NCI-H2196 treated with DMSO at 0.1 percent for 48 hours (cell line): ENCODE results near the gene RBL2.
"Not testable (repeated sequence)": the region's sequence is repeated elsewhere in the genome, so short reads cannot be mapped to it uniquely, and the experiment has no call there.

ENCODE experiments used
- DNase-seq: peaks from one replicate; lab custom pipeline; 2025; ENCODE audit not compliant: unreplicated experiment; lab: John Stamatoyannopoulos, UW

Gene RBL2

DNA sequence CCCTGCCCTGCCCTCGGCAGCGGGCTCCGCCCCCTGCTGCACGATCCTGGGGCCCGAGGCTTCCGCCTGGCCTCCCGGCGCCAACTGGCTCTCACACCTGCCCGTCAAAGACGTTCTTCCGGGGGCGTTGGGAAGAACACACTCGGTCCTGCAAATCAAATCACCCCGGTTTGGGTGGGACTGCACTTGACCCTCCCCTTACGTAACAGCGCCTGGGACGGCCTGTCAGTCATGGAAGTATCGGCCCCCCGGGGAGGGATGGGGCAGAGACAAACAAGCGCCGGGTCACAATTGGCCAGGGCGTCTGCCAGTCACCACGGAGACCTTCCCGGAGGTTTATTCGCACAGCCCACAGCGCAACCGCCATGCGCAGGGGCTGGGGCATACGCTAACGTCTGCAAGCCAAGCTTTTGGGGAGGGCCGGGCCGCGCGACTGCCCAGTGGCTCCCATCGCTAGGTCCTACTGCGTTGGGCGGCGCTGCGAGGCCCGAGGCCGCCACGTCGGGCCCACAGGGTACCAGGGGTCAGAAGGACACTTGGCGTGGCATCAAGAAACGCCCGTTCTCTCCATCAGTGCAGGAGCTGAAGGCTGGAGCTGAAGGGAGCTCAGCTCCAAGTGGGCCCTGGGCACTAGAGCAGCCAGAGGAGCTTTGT is 69.1 kb downstream of the RBL2 start:
- peak; percentile 91 for DNase-seq

DNA sequence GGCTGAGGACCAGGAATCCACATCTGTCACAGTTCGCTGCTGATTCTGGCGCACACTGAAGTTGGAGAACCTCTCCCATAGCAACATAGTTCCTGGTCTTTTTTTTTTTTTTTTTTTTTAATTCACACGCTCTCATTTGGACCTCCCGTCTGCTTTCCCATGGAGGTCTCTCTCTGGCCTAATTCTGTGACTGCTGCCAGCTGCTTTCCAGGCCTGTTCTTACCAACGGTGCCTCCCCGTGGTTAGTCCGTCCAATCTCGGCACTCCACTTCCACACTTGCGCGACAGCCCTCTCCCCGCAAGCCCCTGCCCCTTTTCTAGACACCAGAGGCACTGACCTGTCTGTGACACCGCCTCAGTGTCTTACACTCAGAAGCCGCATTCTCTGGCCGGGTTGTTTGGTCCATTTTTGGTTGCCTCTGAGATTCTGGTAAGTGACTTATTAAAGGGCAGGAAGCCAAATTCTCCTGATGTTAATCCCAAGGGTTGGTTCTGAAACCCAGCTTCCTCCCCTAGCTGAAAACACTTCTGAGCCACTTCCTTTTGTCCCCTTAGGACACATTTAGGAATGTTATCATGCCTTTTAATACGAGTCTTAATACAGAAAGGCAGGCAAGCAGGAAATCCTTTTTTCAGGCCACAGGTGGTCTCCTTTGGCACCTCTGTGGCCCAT is 69.9 kb downstream of the RBL2 start:
- no peak for DNase-seq

DNA sequence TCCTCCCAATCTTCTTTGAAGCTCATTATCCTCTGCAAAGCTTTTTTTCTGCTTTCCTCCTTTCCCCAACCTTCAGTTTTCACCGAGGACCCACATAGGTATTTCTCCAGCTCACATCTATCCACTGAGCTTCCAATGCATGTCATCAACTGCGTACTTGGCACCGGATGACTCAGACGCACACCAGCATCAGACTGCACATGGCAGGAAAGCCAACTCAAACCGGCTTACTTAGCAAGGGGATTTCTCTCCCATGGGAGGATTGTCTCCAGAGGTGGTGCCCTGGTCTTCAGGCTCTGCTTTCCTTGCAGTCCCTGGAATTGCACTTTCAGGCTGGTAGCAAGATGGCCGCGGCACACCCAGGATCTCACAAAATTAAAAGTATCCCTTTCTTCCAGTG is 70.4 kb downstream of the RBL2 start:
- DNase-seq: no peak

- DNase-seq: no peak
Measured at GRCh38 chr16:53506254-53506653, 72.0 kb downstream of the RBL2 start.

GRCh38 chr16:53507464-53508179 is 73.4 kb downstream of the RBL2 start:
- DNase-seq: no peak

- peak; percentile 4 for DNase-seq
Measured at GRCh38 chr16:53509906-53510703, 75.8 kb downstream of the RBL2 start.

DNA sequence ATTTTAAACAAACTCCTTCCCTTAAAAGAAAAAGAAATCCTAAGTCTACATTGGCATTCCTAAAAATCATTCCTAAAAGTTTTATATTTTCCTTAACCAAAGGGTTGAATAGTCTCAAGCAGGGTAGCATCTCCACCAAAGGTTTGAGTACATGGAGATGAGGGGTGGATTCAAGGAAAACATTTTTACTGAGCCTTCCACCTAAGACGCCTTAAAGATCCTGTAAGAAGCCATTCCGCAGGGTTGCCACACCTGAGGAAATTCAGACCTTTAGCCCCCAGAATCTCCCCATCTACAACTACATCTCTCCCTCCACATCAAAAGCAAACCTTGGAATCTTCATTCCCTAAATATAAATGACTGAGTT is 76.4 kb downstream of the RBL2 start:
- no peak for DNase-seq

GRCh38 chr16:53511084-53511402 is 76.8 kb downstream of the RBL2 start:
- no peak for DNase-seq

- no peak for DNase-seq
Measured at GRCh38 chr16:53511403-53512280, 77.4 kb downstream of the RBL2 start.

- DNase-seq: not testable (repeated sequence)
Measured at GRCh38 chr16:53512795-53513194, 78.5 kb downstream of the RBL2 start.

DNA sequence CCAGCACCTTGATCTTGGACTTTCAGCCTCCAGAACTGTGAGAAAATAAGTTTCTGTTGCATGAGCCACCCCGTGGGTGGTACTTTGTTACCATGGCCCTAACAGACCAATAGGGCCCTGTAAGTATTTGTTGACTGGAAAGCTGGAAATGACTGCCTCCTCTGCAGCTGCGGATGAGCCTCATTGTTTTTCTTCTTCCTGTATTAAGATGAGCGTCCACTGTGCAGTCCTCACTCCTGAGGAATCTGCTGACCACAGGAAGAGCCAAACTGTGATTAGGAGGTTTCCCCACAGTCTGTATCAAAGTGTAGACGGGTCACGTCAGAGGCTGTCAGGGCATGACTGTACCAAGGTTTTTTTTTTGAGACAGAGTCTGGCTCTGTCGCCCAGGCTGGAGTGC is 81.0 kb downstream of the RBL2 start:
- DNase-seq: no peak

GRCh38 chr16:53515811-53516210 is 81.5 kb downstream of the RBL2 start:
- no peak for DNase-seq

- no peak for DNase-seq
Measured at GRCh38 chr16:53517851-53518250, 83.6 kb downstream of the RBL2 start.

- no peak for DNase-seq
Measured at GRCh38 chr16:53518550-53519416, 84.5 kb downstream of the RBL2 start.

DNA sequence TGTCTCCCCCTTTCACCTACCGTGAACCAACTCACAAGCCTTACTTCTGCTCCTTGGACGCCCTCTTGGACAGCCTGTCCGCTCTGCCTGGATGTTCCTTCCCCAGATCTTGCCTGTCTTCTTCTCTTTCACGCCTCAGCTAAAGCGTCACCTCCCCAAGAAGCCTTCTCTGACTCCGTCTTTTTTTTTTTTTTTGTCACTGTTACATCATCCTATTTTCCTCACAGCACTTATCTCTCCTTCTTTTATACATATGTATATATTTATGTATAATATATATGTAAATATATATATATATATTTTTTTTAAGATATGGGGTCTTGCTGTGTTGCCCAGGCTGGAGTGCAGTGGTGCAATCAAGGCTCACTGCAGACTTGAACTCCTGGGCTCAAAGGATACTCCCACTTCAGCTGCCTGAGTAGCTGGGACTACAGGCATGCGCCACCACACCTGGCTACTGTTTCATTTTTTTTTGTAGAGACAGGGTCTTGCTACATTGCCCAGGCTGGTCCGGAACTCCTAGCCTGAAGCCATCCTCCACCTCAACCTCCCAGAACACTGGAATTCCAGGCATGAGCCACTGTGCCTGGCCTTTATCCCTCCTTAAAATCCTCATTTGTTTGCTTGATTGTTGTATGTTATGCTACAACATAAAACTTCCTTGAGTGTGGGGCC is 85.3 kb downstream of the RBL2 start:
- DNase-seq: no peak

GRCh38 chr16:53523126-53523804 is 89.0 kb downstream of the RBL2 start:
- no peak for DNase-seq

DNA sequence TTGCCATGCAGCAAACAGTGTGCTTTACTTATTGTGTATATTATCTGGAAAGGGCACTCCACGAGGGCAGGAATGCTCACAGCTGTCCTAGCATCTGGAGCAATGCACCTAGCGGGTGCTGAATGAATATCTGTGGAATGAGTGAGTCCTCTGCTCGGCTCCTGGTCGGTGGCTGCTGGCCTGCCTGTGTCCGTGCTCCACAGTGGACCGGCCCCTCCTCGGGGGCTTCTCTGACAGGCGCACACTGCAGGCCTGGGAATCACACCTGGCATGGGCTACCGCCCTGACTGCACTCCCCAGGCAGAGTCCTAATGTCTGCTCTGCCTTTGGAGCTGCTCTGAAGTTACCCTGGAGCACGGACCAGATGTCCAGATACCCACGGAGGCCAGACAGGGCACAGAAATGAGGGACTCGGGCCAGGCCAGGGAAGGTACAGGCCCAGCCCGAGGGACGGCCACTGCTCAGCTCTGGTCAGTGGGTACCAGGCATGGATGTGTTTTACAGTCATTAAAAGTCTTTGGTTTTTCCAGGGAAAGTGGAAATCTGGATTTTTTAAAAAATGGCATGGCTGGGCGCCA is 89.8 kb downstream of the RBL2 start:
- DNase-seq: no peak

GRCh38 chr16:53528797-53529196 is 94.5 kb downstream of the RBL2 start:
- DNase-seq: no peak
